Left ventricle myocardium inferior (tissue), 1 donor: ENCODE results near the gene GET3. TPM values are rescaled to one million over a fixed set of nuclear protein-coding genes. Genes with fewer than 3 reads are reported as not detected.

Source experiments
- DNase-seq: peaks from one replicate; pipeline ENCODE4 v3.0.0-alpha.2; 2020
- H3K27ac ChIP-seq: fragments of 200-600 bp; replicated peaks from 2 replicates; pipeline ENCODE4 v1.8.0; 2021
- H3K27me3 ChIP-seq: fragments of 200-600 bp; 2 replicates; pipeline ENCODE4 v1.8.0; 2021; ENCODE audit warnings: low read depth
- H3K36me3 ChIP-seq: fragments of 200-600 bp; 2 replicates; pipeline ENCODE4 v1.8.0; 2021
- H3K4me1 ChIP-seq: fragments of 200-600 bp; 2 replicates; pipeline ENCODE4 v1.8.0; 2021
- H3K4me3 ChIP-seq: fragments of 200-600 bp; 2 replicates; pipeline ENCODE4 v1.8.0; 2021; ENCODE audit warnings: mild to moderate bottlenecking, moderate library complexity
- H3K9me3 ChIP-seq: fragments of 200-600 bp; replicated peaks from 2 replicates; pipeline ENCODE4 v1.8.0; 2021
- CTCF ChIP-seq: fragments of 200-600 bp; IDR thresholded peaks from 2 replicates; pipeline ENCODE4 v1.8.0; 2021; ENCODE audit warnings: antibody characterized with exemption, mild to moderate bottlenecking, borderline replicate concordance
- intact Hi-C: fragments of 100-400 bp; cut with micrococcal nuclease; formaldehyde crosslinking; loops from one replicate; pipeline ENCODE4 v1.11.0; 2022
- total RNA-seq: library from RNA; stranded (reverse); fragmentation: NEBNext Ultra II Directional; extraction: Animal tissue kit (Norgen Biotek cat#: 25700); gene quantifications from one replicate; pipeline ENCODE4 v1.2.1, GENCODE V29; 2021
- donor health status: DM: no; HTN: yes; CAD: no; lungs with severe emphysema.

The GET3 gene
- total RNA-seq, 1 donor from 2014 or later = 65.1 TPM

GRCh38 chr19:12756150-12756883, 19.0 kb downstream of the GET3 start:
- no peaks in the 10 kb centered on the region for H3K36me3 ChIP-seq
- peaks cover 17% of the 10 kb centered on the region for H3K4me1 ChIP-seq
- no peak overlapping the region for H3K4me3 ChIP-seq
- TF ChIP-seq CTCF = no peak
- H3K27me3 ChIP-seq = peaks cover 44% of the 10 kb centered on the region
- intact Hi-C loops = no loop called here
- DNase-seq = no peak
- H3K27ac ChIP-seq = no peak overlapping the region
- H3K9me3 ChIP-seq = no peaks in the 10 kb centered on the region

GRCh38 chr19:12757544-12758274, 20.4 kb downstream of the GET3 start:
- peak; percentile 90 for TF ChIP-seq CTCF

GRCh38 chr19:12759686-12760085, 22.4 kb downstream of the GET3 start:
- DNase-seq = no peak
- intact Hi-C loops = loop anchor here (10.0 kb wide), 1 partner anchor 85 kb away; no protein-coding TSS in a partner anchor
- H3K36me3 ChIP-seq = peaks cover 10% of the 10 kb centered on the region
- peaks cover 10% of the 10 kb centered on the region for H3K27me3 ChIP-seq
- no peak overlapping the region for H3K27ac ChIP-seq
- no peak overlapping the region for H3K4me3 ChIP-seq
- no peak for TF ChIP-seq CTCF
- peaks cover 38% of the 10 kb centered on the region for H3K4me1 ChIP-seq
- H3K9me3 ChIP-seq = no peaks in the 10 kb centered on the region

More at GRCh38 chr19:12757544-12758274, 20.4 kb downstream of the GET3 start:
- intact Hi-C loops = no loop called here
- Histone ChIP-seq H3K27ac (peak overlapping the region; percentile 70), H3K9me3 (no peaks in the 10 kb centered on the region), H3K36me3 (no peaks in the 10 kb centered on the region), H3K27me3 (peaks cover 30% of the 10 kb centered on the region), H3K4me3 (peak overlapping the region; percentile 60), H3K4me1 (peaks cover 28% of the 10 kb centered on the region)
- peak; percentile 61 for DNase-seq

- Histone ChIP-seq H3K9me3 (no peaks in the 10 kb centered on the region), H3K27ac (peak overlapping the region; percentile 88), H3K27me3 (no peaks in the 10 kb centered on the region), H3K4me3 (peak overlapping the region; percentile 23), H3K4me1 (peaks cover 44% of the 10 kb centered on the region), H3K36me3 (peaks cover 22% of the 10 kb centered on the region)
- DNase-seq = peak; percentile 77
- no peak for TF ChIP-seq CTCF
- intact Hi-C loops = loop anchor here (10.0 kb wide), 1 partner anchor 82 kb away; no protein-coding TSS in a partner anchor
Observed at GRCh38 chr19:12763100-12763499, 25.8 kb downstream of the GET3 start.

- intact Hi-C loops = loop anchor here (10.0 kb wide), 1 partner anchor 80 kb away; no protein-coding TSS in a partner anchor
- Histone ChIP-seq H3K4me1 (peaks cover 44% of the 10 kb centered on the region), H3K27me3 (no peaks in the 10 kb centered on the region), H3K27ac (no peak overlapping the region), H3K4me3 (no peak overlapping the region), H3K36me3 (peaks cover 29% of the 10 kb centered on the region), H3K9me3 (no peaks in the 10 kb centered on the region)
- TF ChIP-seq CTCF = no peak
- DNase-seq = no peak
Observed at GRCh38 chr19:12764698-12765097, 27.4 kb downstream of the GET3 start.
